ENCODE measurements around the gene GUCY1A2.

The GUCY1A2 gene

DNA sequence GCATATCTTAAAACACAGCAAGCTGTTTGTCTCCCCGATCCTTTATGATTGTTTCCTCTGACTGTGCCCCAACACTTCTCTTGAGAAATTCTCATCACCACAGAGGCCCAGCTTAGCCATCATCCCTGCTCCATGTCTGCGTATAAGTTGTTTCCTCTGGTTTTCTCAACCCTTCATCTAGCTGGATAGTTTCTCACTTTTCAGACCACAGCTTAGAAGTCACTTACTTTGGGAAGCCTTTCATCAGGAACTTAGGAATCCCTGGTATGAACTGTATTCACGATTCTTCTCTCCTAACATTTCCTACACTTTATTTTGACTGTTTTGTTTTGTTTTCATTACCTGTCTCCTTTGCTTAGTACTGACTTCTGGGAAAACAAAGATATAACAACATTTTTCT is 295.2 kb downstream of the GUCY1A2 start:
- Histone ChIP-seq H3K9me3 (ENCODE audit: low read length) (no peaks in the 10 kb centered on the region), H3K4me3 (ENCODE audit: low read length) (no peak overlapping the region), H2AFZ (ENCODE audit: low read depth, low read length) (no peak overlapping the region), H3K36me3 (ENCODE audit: insufficient read depth, low read length) (no peaks in the 10 kb centered on the region), H3K4me1 (ENCODE audit: insufficient read depth, low read length) (no peaks in the 10 kb centered on the region), H3K27me3 (ENCODE audit: insufficient read depth, low read length) (no peaks in the 10 kb centered on the region)

DNA sequence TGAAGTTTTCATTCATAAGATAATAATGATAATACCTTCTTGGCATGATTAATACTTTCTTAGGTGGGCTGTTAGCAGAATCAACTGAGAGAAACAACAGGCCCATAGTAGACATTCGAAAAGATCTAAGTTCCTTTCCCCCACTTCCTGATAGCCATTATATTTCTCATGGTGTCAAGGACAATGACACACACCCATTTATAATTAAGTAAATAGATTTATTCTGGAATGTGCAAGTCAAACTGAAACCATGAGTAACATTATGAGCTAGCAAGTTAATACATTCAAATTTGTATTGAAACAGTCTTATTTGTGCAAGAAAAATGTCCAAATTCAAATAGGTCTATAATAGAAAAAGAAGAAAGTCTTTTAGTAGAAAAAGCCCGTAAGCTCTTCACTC is 301.1 kb downstream of the GUCY1A2 start:
- no peak overlapping the region for H3K4me3 ChIP-seq (ENCODE audit: low read length)
- H3K4me1 ChIP-seq (ENCODE audit: insufficient read depth, low read length) = peaks cover 2% of the 10 kb centered on the region
- no peaks in the 10 kb centered on the region for H3K36me3 ChIP-seq (ENCODE audit: insufficient read depth, low read length)
- no peak overlapping the region for H2AFZ ChIP-seq (ENCODE audit: low read depth, low read length)
- H3K27me3 ChIP-seq (ENCODE audit: insufficient read depth, low read length) = no peaks in the 10 kb centered on the region
- H3K9me3 ChIP-seq (ENCODE audit: low read length) = no peaks in the 10 kb centered on the region

DNA sequence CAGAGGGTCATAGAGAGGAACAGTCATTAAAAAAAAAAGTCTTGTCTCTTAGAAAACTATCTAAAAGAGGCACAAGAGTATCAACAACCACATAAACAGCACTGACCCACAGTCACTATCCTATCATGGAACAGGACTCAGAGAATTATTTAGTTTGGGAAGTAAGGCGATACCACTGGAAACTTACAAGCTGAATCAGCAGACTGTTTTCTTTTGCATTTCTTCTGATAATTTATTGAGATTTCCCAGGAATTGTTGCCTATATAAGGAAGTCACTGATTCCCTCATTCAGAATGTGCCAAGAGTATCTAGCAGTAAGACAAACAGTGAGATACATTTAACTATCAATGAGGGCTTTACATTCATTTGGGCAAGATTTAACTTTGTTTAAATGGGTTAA is 304.1 kb downstream of the GUCY1A2 start:
- Histone ChIP-seq H3K36me3 (ENCODE audit: insufficient read depth, low read length) (no peaks in the 10 kb centered on the region), H3K4me3 (ENCODE audit: low read length) (no peak overlapping the region), H3K4me1 (ENCODE audit: insufficient read depth, low read length) (peaks cover 2% of the 10 kb centered on the region), H2AFZ (ENCODE audit: low read depth, low read length) (no peak overlapping the region), H3K27me3 (ENCODE audit: insufficient read depth, low read length) (no peaks in the 10 kb centered on the region), H3K9me3 (ENCODE audit: low read length) (no peaks in the 10 kb centered on the region)

DNA sequence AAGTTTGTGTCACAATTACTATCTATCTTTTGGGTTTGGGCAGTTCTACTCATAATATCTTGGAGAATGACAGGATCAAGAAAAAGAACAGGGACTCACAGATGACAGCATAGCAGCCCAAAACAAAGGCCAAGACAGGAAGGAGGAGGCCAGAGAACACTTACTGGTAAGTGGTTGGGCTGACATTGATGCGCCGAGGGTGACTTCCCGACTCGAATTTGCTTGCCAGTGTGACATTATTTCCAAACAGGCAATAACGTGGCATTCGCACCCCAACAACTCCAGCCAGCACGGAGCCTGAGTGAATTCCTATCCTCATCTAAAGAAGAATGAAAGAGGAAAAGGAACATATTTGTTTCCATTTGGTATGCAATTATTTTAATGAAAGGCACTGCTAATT is 309.9 kb downstream of the GUCY1A2 start:
- H3K36me3 ChIP-seq (ENCODE audit: insufficient read depth, low read length) = no peaks in the 10 kb centered on the region
- H2AFZ ChIP-seq (ENCODE audit: low read depth, low read length) = no peak overlapping the region
- no peaks in the 10 kb centered on the region for H3K9me3 ChIP-seq (ENCODE audit: low read length)
- no peak overlapping the region for H3K4me3 ChIP-seq (ENCODE audit: low read length)
- no peaks in the 10 kb centered on the region for H3K27me3 ChIP-seq (ENCODE audit: insufficient read depth, low read length)
- H3K4me1 ChIP-seq (ENCODE audit: insufficient read depth, low read length) = no peaks in the 10 kb centered on the region

DNA sequence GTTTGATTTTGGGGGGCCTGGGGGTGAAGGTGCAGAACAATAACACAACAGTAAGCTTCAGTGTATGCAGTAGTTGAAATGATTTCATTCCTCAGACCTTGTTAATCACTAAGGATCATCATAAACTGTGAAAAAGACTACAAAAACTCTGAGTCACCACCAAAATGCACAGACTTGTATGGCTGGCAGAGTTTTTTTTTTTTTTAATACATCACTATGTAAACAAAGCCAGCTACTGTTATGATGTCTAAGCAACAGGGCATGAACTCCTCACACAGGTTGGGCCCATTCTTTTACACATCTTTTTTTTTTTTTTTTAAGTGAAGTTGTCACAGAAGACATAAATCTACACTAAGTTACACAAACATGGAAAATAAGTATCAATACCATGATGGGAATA is 311.9 kb downstream of the GUCY1A2 start:
- Histone ChIP-seq H3K27me3 (ENCODE audit: insufficient read depth, low read length) (no peaks in the 10 kb centered on the region), H3K4me3 (ENCODE audit: low read length) (no peak overlapping the region), H3K36me3 (ENCODE audit: insufficient read depth, low read length) (no peaks in the 10 kb centered on the region), H2AFZ (ENCODE audit: low read depth, low read length) (no peak overlapping the region), H3K4me1 (ENCODE audit: insufficient read depth, low read length) (no peaks in the 10 kb centered on the region), H3K9me3 (ENCODE audit: low read length) (no peaks in the 10 kb centered on the region)

DNA sequence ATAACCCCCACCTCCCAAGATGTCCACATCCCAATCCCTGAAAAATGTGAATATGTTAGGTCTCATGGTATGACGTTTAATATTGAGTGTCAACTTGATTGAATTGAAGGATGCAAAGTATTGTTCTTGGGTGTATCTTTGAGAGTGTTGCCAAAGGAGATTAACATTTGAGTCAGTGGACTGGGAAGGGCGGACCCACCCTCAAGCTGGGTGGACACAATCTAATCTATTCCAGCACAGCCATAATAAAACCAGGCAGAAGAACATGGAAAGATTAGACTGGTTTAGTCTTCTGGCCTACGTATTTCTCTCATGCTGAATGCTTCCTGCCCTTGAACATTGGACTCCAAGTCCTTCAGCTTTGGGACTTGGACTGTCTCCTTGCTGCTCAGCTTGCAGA is 315.5 kb downstream of the GUCY1A2 start:
- no peaks in the 10 kb centered on the region for H3K4me1 ChIP-seq (ENCODE audit: insufficient read depth, low read length)
- H3K9me3 ChIP-seq (ENCODE audit: low read length) = no peaks in the 10 kb centered on the region
- H3K27me3 ChIP-seq (ENCODE audit: insufficient read depth, low read length) = no peaks in the 10 kb centered on the region
- H3K36me3 ChIP-seq (ENCODE audit: insufficient read depth, low read length) = no peaks in the 10 kb centered on the region
- H3K4me3 ChIP-seq (ENCODE audit: low read length) = no peak overlapping the region
- H2AFZ ChIP-seq (ENCODE audit: low read depth, low read length) = no peak overlapping the region

DNA sequence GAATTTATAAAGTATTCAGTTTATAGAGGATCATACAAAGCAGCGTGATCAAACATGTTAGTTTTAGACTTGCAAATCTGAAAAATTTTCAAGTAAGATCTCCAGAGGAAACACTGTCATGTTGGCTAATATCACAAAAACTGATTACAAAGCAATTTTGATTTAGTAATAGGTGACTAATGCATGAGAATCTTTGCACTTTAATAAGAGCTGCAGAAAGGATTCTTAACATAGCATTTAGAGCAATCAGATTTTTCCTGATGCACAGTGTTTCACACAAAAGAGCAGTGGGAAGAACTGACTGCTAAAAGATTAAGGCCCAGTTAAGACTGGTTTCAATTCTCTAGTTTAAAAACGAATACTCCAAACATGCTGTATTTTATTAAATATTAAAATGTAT is 321.2 kb downstream of the GUCY1A2 start:
- H3K4me1 ChIP-seq (ENCODE audit: insufficient read depth, low read length) = no peaks in the 10 kb centered on the region
- H3K27me3 ChIP-seq (ENCODE audit: insufficient read depth, low read length) = no peaks in the 10 kb centered on the region
- no peaks in the 10 kb centered on the region for H3K36me3 ChIP-seq (ENCODE audit: insufficient read depth, low read length)
- no peak overlapping the region for H2AFZ ChIP-seq (ENCODE audit: low read depth, low read length)
- H3K9me3 ChIP-seq (ENCODE audit: low read length) = no peaks in the 10 kb centered on the region
- no peak overlapping the region for H3K4me3 ChIP-seq (ENCODE audit: low read length)

DNA sequence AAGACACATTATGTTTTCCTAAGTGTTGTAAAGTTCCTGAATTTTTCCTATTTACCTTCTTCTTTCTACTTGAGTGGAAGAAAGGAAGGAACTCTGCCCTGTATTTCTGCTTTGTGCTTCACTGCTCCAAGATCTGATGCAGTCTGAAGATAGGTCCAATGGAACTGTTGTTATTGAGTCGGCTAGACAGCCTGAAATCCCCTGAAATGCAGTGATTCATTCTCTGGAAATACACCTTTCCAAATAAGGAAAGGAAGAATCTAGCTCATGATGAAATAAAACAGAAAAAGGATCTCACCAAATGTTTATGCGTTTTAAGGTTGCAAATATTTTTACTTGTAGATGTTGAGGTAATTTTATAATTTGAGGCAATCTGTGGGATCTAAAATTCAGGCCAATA is 322.8 kb downstream of the GUCY1A2 start:
- Histone ChIP-seq H3K9me3 (ENCODE audit: low read length) (no peaks in the 10 kb centered on the region), H3K4me1 (ENCODE audit: insufficient read depth, low read length) (no peaks in the 10 kb centered on the region), H3K4me3 (ENCODE audit: low read length) (no peak overlapping the region), H3K36me3 (ENCODE audit: insufficient read depth, low read length) (no peaks in the 10 kb centered on the region), H2AFZ (ENCODE audit: low read depth, low read length) (no peak overlapping the region), H3K27me3 (ENCODE audit: insufficient read depth, low read length) (no peaks in the 10 kb centered on the region)

DNA sequence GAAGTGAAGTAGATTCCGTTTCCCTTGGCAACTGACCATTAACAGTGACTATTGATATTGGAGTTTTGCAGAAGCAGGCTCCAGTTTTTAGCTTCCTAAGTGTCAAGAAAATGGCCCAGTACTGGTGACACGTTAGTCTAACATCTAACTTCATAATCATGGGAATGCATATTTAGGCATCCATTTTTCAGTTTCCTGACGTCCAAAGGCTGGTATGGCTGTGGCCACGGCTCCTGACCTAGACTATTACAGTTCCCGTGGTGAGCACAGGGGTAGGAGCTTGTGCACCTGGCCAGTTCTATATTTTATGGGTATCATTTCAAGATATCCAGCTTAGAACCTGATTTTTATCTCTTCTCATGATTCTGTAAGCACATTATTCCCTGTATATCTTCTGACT is 323.8 kb downstream of the GUCY1A2 start:
- Histone ChIP-seq H3K4me3 (ENCODE audit: low read length) (no peak overlapping the region), H3K4me1 (ENCODE audit: insufficient read depth, low read length) (no peaks in the 10 kb centered on the region), H3K9me3 (ENCODE audit: low read length) (no peaks in the 10 kb centered on the region), H2AFZ (ENCODE audit: low read depth, low read length) (no peak overlapping the region), H3K27me3 (ENCODE audit: insufficient read depth, low read length) (no peaks in the 10 kb centered on the region), H3K36me3 (ENCODE audit: insufficient read depth, low read length) (no peaks in the 10 kb centered on the region)

DNA sequence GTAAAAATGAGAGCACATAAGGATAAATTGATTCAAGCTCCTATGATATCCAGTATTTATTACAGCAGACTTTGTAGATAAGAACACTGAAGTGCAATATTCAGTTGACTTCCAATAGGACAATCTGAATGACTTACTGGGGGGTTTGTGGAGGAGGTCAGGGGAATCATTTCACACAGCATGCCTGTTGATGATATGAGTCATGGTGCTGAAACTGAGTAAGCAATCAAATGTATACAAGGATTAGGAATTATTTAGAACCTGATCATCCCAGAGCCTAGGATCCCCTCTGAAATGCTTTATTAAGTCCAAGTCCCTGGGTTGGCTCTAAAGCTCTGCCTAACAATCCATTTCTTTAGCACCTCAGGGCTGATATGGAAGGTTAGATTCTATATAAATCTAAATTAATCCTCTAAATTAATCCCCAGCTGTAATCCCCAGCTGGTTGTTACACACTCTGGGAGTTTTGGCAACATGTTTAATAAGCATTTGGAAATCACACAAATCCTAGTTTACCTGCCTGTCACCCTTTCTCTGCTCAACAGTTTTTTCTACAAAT is 326.4 kb downstream of the GUCY1A2 start:
- H3K27me3 ChIP-seq (ENCODE audit: insufficient read depth, low read length) = no peaks in the 10 kb centered on the region
- no peaks in the 10 kb centered on the region for H3K4me1 ChIP-seq (ENCODE audit: insufficient read depth, low read length)
- no peak overlapping the region for H3K4me3 ChIP-seq (ENCODE audit: low read length)
- no peaks in the 10 kb centered on the region for H3K9me3 ChIP-seq (ENCODE audit: low read length)
- no peaks in the 10 kb centered on the region for H3K36me3 ChIP-seq (ENCODE audit: insufficient read depth, low read length)
- H2AFZ ChIP-seq (ENCODE audit: low read depth, low read length) = no peak overlapping the region

DNA sequence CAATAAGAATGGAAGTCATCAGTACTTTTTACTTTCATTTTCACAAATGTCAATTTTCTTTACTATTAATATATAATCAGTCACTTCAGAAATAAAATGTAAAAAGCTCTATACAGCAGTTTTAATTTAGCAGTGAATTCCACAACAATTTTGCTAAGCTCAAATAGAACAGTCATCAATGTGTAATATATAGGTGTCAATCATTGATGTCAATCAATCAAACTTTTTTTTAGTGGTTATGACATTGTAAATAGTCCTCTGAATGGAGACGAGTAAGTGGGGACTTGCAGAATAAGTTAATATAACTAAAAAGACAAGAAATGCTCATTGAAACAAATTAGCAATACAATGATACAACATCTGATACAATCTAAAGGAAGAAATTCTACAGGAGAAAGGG is 327.4 kb downstream of the GUCY1A2 start:
- Histone ChIP-seq H2AFZ (ENCODE audit: low read depth, low read length) (no peak overlapping the region), H3K27me3 (ENCODE audit: insufficient read depth, low read length) (no peaks in the 10 kb centered on the region), H3K4me1 (ENCODE audit: insufficient read depth, low read length) (no peaks in the 10 kb centered on the region), H3K9me3 (ENCODE audit: low read length) (no peaks in the 10 kb centered on the region), H3K4me3 (ENCODE audit: low read length) (no peak overlapping the region), H3K36me3 (ENCODE audit: insufficient read depth, low read length) (no peaks in the 10 kb centered on the region)

DNA sequence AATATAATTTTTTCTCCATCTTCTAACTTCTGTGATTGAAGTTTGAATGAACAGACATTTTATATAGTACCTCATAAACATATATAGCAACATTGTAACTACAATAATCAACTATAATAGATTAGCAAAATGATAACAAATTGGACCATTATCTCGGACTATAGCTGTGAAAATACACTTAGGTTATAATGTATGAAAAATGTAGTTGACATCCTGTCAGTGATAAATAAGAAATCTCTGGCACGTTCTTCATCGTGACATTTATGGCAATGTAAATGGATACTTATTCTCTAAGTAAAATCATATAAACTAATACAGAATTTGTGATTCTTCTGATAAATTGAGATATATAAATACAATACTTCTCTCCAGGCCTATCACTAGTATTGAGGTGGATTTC is 333.3 kb downstream of the GUCY1A2 start:
- H3K27me3 ChIP-seq (ENCODE audit: insufficient read depth, low read length) = no peaks in the 10 kb centered on the region
- no peaks in the 10 kb centered on the region for H3K36me3 ChIP-seq (ENCODE audit: insufficient read depth, low read length)
- H3K4me3 ChIP-seq (ENCODE audit: low read length) = no peak overlapping the region
- H3K4me1 ChIP-seq (ENCODE audit: insufficient read depth, low read length) = peaks cover 4% of the 10 kb centered on the region
- no peaks in the 10 kb centered on the region for H3K9me3 ChIP-seq (ENCODE audit: low read length)
- H2AFZ ChIP-seq (ENCODE audit: low read depth, low read length) = no peak overlapping the region

DNA sequence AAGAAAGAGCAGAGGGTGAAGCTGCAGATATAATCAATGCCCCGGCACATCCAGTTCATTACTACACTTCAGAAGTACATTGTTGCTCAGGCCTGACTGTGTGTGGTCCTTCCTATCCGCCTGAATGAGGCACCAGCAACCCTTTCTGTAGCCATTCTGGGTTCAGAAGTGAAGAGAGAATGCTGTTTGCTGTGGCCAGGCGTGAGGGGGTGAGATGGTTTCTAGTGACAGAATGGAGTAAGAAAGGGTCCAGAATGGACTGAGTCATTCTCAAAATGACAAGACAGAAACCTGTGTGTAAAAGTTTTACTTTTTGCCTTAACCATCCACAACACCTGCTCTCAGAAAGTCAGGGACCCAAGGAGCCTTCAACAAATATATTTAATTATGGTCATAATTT is 334.8 kb downstream of the GUCY1A2 start:
- no peak overlapping the region for H2AFZ ChIP-seq (ENCODE audit: low read depth, low read length)
- H3K4me1 ChIP-seq (ENCODE audit: insufficient read depth, low read length) = peaks cover 10% of the 10 kb centered on the region
- no peaks in the 10 kb centered on the region for H3K36me3 ChIP-seq (ENCODE audit: insufficient read depth, low read length)
- H3K27me3 ChIP-seq (ENCODE audit: insufficient read depth, low read length) = no peaks in the 10 kb centered on the region
- H3K4me3 ChIP-seq (ENCODE audit: low read length) = no peak overlapping the region
- no peaks in the 10 kb centered on the region for H3K9me3 ChIP-seq (ENCODE audit: low read length)

DNA sequence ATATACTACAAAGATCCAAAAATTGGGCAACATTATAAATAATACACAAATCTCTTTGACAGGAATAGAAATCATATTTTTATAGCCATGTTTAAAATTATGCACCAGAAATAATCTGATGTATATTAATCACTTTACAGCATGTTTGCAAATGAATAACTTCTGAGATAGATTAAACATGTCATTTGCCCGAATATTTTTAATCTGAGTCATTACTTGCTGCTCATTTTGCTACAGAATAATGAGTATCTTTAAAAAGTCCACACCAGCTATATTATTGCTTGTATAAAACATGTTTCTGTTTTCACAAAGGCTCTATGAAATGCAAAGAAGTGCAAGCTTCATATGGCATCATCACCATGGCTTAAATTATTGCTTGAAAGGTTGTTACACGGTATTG is 336.8 kb downstream of the GUCY1A2 start:
- Histone ChIP-seq H2AFZ (ENCODE audit: low read depth, low read length) (no peak overlapping the region), H3K36me3 (ENCODE audit: insufficient read depth, low read length) (no peaks in the 10 kb centered on the region), H3K4me3 (ENCODE audit: low read length) (no peak overlapping the region), H3K9me3 (ENCODE audit: low read length) (no peaks in the 10 kb centered on the region), H3K4me1 (ENCODE audit: insufficient read depth, low read length) (peaks cover 17% of the 10 kb centered on the region), H3K27me3 (ENCODE audit: insufficient read depth, low read length) (no peaks in the 10 kb centered on the region)
